Neural cell (in vitro differentiated cells): ENCODE data around the gene HDGFL3.

Source experiments
- CTCF ChIP-seq: fragments of 450-650 bp; IDR thresholded peaks from 2 replicates; pipeline ENCODE4 v1.5.1; 2014; ENCODE audit warnings: antibody characterized with exemption, mild to moderate bottlenecking, moderate library complexity; ENCODE audit not compliant: poor library complexity, severe bottlenecking
- EP300 ChIP-seq: fragments of 450-650 bp; conservative IDR thresholded peaks from 2 replicates; pipeline ENCODE4 v1.6.1; 2014; ENCODE audit warnings: antibody characterized with exemption, mild to moderate bottlenecking, moderate library complexity; ENCODE audit not compliant: poor library complexity, severe bottlenecking
- RAD21 ChIP-seq: fragments of 450-650 bp; conservative IDR thresholded peaks from 2 replicates; pipeline ENCODE4 v1.6.1; 2014; ENCODE audit warnings: antibody characterized with exemption, mild to moderate bottlenecking, moderate library complexity

- TF ChIP-seq EP300 (no peak), RAD21 (no peak), CTCF (no peak)
These were observed 107.5 kb downstream of the HDGFL3 start for GRCh38 chr15:83100097-83100646.
